Testis (tissue), 2 donors: ENCODE data around the gene LYPD6B.

ENCODE experiments used
- CTCF ChIP-seq, 3 experiments: fragments of 450-650 bp in 2 of 3; fragments of 200-600 bp in 1 of 3; sonication (generic) in 1 of 3; IDR thresholded peaks; one replicate each; pipeline ENCODE4 v1.5.1; 2016 to 2019; ENCODE audit warnings: antibody characterized with exemption in 3 of 3, mild to moderate bottlenecking in 2 of 3, moderate library complexity in 1 of 3
- POLR2A ChIP-seq: fragments of 450-650 bp; IDR thresholded peaks from one replicate; pipeline ENCODE4 v1.6.1; 2017; ENCODE audit warnings: antibody characterized with exemption, mild to moderate bottlenecking, moderate library complexity

- TF ChIP-seq CTCF (IDR thresholded peaks at IDR 0.05) (no peak), POLR2A (no peak)
Observed at GRCh38 chr2:149218497-149218896, 180.0 kb downstream of the LYPD6B start.
